Osteoblast (primary cell): Measurements from ENCODE around the gene LRRTM4. TPM values are rescaled to one million over a fixed set of nuclear protein-coding genes. Genes with fewer than 3 reads are reported as not detected.

Source experiments
- DNase-seq: peaks from one replicate; pipeline ENCODE4 v3.0.0; 2011; ENCODE audit warnings: low spot score, mixed read lengths; ENCODE audit not compliant: insufficient read length; ENCODE audit errors: missing footprints
- H2AFZ ChIP-seq: 2 replicates; pipeline ENCODE4 v1.6.0; 2011; ENCODE audit warnings: mild to moderate bottlenecking, low read length
- H3K27ac ChIP-seq: 2 replicates; pipeline ENCODE4 v1.5.1; 2011; ENCODE audit warnings: mild to moderate bottlenecking, low read depth, low read length, moderate library complexity
- H3K27me3 ChIP-seq: 2 replicates; pipeline ENCODE4 v1.6.0; 2012; ENCODE audit warnings: mild to moderate bottlenecking, control low read depth, inconsistent platforms, low read length, moderate library complexity; ENCODE audit not compliant: insufficient read depth
- H3K36me3 ChIP-seq: 2 replicates; pipeline ENCODE4 v1.5.1; 2011; ENCODE audit warnings: mild to moderate bottlenecking, low read length, control low read depth, moderate library complexity; ENCODE audit not compliant: insufficient read depth
- H3K4me1 ChIP-seq: 2 replicates; pipeline ENCODE4 v1.5.1; 2011; ENCODE audit warnings: mild to moderate bottlenecking, low read length, control low read depth, moderate library complexity; ENCODE audit not compliant: insufficient read depth
- H3K4me2 ChIP-seq: 2 replicates; pipeline ENCODE4 v1.6.0; 2011; ENCODE audit warnings: mild to moderate bottlenecking, low read length; ENCODE audit not compliant: insufficient read depth
- H3K4me3 ChIP-seq: fragments of 200-600 bp; sonication (generic); 3 replicates; pipeline ENCODE4 v1.5.1; 2012; ENCODE audit warnings: mild to moderate bottlenecking, low read length, inconsistent platforms; ENCODE audit not compliant: insufficient read depth
- H3K79me2 ChIP-seq: 2 replicates; pipeline ENCODE4 v1.6.0; 2012; ENCODE audit warnings: mild to moderate bottlenecking, low read length, control low read depth, inconsistent platforms; ENCODE audit not compliant: insufficient read depth
- H3K9me3 ChIP-seq: 2 replicates; pipeline ENCODE4 v1.5.1; 2011; ENCODE audit warnings: low read depth, low read length, control low read depth
- H4K20me1 ChIP-seq: 2 replicates; pipeline ENCODE4 v1.6.0; 2012; ENCODE audit warnings: mild to moderate bottlenecking, low read length, control low read depth; ENCODE audit not compliant: insufficient read depth
- total RNA-seq: library from RNA; depleted of rRNA; stranded (reverse); fragments of >200 nt; gene quantifications from 2 replicates; pipeline ENCODE4 v1.2.3, GENCODE V29; 2012
- TF ChIP-seq, protein P1 (sequence below): IDR thresholded peaks from 2 replicates; pipeline ENCODE4 v1.5.1; 2011; ENCODE audit warnings: mild to moderate bottlenecking, low read depth, low read length, moderate library complexity; ENCODE audit errors: extremely low read depth

The LRRTM4 gene
- total RNA-seq, 1 donor: not detected

DNA sequence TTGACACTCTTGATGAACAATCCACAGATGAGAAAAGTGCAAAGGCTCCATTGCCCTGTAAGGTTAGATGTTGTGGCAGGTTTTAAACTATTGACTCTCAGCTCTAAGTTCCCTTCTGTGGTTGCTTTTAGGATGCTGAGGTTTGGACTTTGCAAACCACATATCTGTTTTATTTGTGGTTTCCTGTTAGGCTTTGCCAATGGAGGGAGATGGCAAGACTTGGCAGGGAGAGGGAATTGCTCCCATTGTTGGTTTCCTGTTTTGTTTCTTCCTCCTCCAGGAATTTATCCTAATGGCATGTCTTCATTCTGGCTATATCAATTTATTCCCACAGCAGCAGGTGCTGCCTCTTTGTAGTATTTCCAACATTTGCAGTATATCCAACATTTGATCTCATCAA is 772.3 kb downstream of the LRRTM4 start:
- Histone ChIP-seq H2AFZ (no peak overlapping the region), H3K27ac (no peak overlapping the region), H3K4me1 (no peaks in the 10 kb centered on the region), H3K27me3 (no peaks in the 10 kb centered on the region), H3K79me2 (no peaks in the 10 kb centered on the region), H3K4me3 (no peak overlapping the region), H3K4me2 (no peak overlapping the region), H3K36me3 (no peaks in the 10 kb centered on the region), H3K9me3 (no peaks in the 10 kb centered on the region), H4K20me1 (no peaks in the 10 kb centered on the region)
- TF ChIP-seq, protein P1, sequence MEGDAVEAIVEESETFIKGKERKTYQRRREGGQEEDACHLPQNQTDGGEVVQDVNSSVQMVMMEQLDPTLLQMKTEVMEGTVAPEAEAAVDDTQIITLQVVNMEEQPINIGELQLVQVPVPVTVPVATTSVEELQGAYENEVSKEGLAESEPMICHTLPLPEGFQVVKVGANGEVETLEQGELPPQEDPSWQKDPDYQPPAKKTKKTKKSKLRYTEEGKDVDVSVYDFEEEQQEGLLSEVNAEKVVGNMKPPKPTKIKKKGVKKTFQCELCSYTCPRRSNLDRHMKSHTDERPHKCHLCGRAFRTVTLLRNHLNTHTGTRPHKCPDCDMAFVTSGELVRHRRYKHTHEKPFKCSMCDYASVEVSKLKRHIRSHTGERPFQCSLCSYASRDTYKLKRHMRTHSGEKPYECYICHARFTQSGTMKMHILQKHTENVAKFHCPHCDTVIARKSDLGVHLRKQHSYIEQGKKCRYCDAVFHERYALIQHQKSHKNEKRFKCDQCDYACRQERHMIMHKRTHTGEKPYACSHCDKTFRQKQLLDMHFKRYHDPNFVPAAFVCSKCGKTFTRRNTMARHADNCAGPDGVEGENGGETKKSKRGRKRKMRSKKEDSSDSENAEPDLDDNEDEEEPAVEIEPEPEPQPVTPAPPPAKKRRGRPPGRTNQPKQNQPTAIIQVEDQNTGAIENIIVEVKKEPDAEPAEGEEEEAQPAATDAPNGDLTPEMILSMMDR: no peak
- no peak for DNase-seq

DNA sequence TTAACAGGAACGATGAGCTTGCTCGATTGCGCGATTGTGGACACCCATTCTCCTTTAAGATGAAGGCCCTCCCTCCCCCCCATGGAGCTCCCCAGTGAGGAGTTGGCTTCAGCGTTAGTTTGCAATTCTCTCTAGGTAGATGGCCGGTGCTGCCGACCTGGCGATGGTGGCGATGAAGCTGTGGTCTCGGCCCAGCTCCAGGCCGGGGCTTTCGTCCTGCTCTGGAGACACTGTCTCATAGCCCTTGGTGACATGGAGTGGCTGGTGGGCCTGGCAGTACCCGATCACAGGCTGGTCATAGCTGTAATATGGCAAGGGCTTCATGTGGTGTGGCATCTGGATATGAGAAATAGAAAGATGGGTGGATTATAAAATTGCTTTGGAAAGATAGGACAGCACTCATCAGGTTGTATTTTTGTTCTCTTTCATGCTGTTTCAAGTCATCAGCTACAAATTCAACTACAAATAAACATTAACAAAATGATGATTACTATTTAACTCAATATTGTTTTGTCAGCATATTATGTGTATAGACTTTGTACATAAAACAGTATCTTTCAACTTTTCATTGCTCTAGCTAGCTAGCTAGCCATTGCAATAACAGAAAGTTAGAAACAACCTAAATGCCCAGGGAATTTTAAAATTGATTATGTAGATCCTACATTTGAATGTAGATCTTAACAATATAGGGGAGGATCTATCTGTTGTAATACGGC is 773.4 kb downstream of the LRRTM4 start:
- Histone ChIP-seq H3K4me3 (no peak overlapping the region), H3K27ac (no peak overlapping the region), H3K79me2 (no peaks in the 10 kb centered on the region), H3K27me3 (no peaks in the 10 kb centered on the region), H3K9me3 (no peaks in the 10 kb centered on the region), H3K4me2 (no peak overlapping the region), H3K4me1 (no peaks in the 10 kb centered on the region), H2AFZ (no peak overlapping the region), H3K36me3 (no peaks in the 10 kb centered on the region), H4K20me1 (no peaks in the 10 kb centered on the region)
- TF ChIP-seq, protein P1: no peak
- DNase-seq: no peak

DNA sequence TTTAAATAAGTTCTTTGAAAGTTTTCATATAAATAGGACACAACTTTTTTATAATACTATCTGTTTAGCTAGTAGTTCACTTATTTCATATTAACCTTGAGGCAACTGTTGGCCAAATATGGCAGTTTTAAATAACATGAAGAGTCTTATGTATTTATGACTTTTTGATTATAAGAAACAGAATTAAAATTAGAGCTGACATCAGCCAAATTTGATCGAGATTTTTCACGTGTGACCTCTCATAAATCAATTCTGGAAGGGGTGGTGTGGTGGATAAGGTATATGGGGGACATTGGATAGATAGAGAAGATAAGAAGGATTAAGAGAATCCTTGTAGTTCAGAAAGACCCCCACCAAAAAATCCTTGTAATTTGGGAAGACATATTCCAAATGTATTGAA is 776.6 kb downstream of the LRRTM4 start:
- no peak for DNase-seq
- Histone ChIP-seq H3K27me3 (no peaks in the 10 kb centered on the region), H3K9me3 (no peaks in the 10 kb centered on the region), H2AFZ (no peak overlapping the region), H3K4me2 (no peak overlapping the region), H3K27ac (no peak overlapping the region), H3K4me1 (no peaks in the 10 kb centered on the region), H3K79me2 (no peaks in the 10 kb centered on the region), H3K36me3 (no peaks in the 10 kb centered on the region), H3K4me3 (no peak overlapping the region), H4K20me1 (no peaks in the 10 kb centered on the region)
- TF ChIP-seq, protein P1: no peak

DNA sequence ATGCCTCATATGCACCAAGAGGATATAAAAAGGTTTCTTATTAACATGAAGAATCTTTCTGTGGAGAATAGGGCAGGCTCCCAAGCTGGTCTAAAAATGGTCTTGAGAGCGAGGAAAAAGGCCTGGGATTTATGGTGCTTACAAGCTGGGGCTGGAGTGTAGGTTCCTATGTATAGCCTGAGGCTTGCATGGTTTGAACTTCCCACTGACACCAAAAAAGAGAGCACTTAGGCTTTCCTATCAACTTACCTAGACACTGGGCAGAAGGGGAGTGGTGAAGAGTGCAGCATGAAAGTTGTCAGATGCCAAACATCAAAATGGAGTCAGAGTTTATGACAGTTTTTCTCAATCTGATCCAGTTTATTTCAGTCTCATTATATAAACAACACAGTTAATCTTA is 784.6 kb downstream of the LRRTM4 start:
- Histone ChIP-seq H3K79me2 (no peaks in the 10 kb centered on the region), H3K4me2 (no peak overlapping the region), H3K36me3 (no peaks in the 10 kb centered on the region), H3K4me3 (no peak overlapping the region), H4K20me1 (no peaks in the 10 kb centered on the region), H2AFZ (no peak overlapping the region), H3K27ac (no peak overlapping the region), H3K4me1 (no peaks in the 10 kb centered on the region), H3K9me3 (no peaks in the 10 kb centered on the region), H3K27me3 (no peaks in the 10 kb centered on the region)
- TF ChIP-seq, protein P1: no peak
- no peak for DNase-seq
